Suprapubic skin (tissue), 4 donors: Measurements from ENCODE around the gene ZCCHC3.

Experiments
- CTCF ChIP-seq, 2 donors: fragments of 200-600 bp in 1 of 2; fragments of 450-650 bp in 1 of 2; sonication (generic) in 1 of 2; IDR thresholded peaks; one replicate each; pipeline ENCODE4 v1.5.1; 2016 to 2019; ENCODE audit warnings: antibody characterized with exemption in 2 of 2, mild to moderate bottlenecking in 1 of 2, moderate library complexity in 1 of 2
- EP300 ChIP-seq: sonication (generic); formaldehyde crosslinking; IDR thresholded peaks from one replicate; pipeline ENCODE4 v1.6.1; 2017; ENCODE audit warnings: antibody characterized with exemption
- POLR2A ChIP-seq, 2 donors: fragments of 450-650 bp; IDR thresholded peaks; one replicate each; pipeline ENCODE4 v1.6.1; 2017; ENCODE audit warnings: antibody characterized with exemption in 2 of 2, mild to moderate bottlenecking in 2 of 2, moderate library complexity in 2 of 2
- POLR2AphosphoS5 ChIP-seq, 3 donors: sonication (generic); formaldehyde crosslinking; IDR thresholded peaks; one replicate each; pipeline ENCODE4 v1.6.1; 2017; ENCODE audit warnings: antibody characterized with exemption in 3 of 3

- TF ChIP-seq CTCF (IDR thresholded peaks at IDR 0.05) (no peak), POLR2AphosphoS5 (IDR thresholded peaks at IDR 0.05) (no peak), POLR2A (IDR thresholded peaks at IDR 0.05) (no peak), EP300 (no peak)
These were observed 37.2 kb downstream of the ZCCHC3 start for GRCh38 chr20:334578-334977.
